Islet of Langerhans (tissue), 1 donor: ENCODE data around the gene MXRA8.

ENCODE experiments used
- FAIRE-seq: peaks from one replicate; lab custom pipeline; 2011; peaks lifted over from hg19 to GRCh38; lab: Jason Lieb, UNC

Gene MXRA8

DNA sequence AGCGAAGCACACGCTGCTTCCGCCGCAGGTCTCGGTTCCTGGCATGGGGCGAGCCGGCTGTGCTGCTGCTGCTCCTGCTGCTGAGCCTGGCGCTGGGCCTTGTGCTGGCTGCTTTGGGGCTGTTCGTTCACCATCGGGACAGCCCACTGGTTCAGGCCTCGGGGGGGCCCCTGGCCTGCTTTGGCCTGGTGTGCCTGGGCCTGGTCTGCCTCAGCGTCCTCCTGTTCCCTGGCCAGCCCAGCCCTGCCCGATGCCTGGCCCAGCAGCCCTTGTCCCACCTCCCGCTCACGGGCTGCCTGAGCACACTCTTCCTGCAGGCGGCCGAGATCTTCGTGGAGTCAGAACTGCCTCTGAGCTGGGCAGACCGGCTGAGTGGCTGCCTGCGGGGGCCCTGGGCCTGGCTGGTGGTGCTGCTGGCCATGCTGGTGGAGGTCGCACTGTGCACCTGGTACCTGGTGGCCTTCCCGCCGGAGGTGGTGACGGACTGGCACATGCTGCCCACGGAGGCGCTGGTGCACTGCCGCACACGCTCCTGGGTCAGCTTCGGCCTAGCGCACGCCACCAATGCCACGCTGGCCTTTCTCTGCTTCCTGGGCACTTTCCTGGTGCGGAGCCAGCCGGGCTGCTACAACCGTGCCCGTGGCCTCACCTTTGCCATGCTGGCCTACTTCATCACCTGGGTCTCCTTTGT, 24.7 kb downstream of the MXRA8 start:
- no peak for FAIRE-seq

DNA sequence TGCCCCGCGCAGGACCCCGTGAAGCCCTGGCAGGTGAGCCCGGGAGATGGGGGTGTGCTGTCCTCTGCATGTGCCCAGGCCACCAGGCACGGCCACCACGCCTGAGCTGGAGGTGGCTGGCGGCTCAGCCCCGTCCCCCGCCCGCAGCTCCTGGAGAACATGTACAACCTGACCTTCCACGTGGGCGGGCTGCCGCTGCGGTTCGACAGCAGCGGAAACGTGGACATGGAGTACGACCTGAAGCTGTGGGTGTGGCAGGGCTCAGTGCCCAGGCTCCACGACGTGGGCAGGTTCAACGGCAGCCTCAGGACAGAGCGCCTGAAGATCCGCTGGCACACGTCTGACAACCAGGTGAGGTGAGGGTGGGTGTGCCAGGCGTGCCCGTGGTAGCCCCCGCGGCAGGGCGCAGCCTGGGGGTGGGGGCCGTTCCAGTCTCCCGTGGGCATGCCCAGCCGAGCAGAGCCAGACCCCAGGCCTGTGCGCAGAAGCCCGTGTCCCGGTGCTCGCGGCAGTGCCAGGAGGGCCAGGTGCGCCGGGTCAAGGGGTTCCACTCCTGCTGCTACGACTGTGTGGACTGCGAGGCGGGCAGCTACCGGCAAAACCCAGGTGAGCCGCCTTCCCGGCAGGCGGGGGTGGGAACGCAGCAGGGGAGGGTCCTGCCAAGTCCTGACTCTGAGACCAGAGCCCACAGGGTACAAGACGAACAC, 25.4 kb downstream of the MXRA8 start:
- no peak for FAIRE-seq

DNA sequence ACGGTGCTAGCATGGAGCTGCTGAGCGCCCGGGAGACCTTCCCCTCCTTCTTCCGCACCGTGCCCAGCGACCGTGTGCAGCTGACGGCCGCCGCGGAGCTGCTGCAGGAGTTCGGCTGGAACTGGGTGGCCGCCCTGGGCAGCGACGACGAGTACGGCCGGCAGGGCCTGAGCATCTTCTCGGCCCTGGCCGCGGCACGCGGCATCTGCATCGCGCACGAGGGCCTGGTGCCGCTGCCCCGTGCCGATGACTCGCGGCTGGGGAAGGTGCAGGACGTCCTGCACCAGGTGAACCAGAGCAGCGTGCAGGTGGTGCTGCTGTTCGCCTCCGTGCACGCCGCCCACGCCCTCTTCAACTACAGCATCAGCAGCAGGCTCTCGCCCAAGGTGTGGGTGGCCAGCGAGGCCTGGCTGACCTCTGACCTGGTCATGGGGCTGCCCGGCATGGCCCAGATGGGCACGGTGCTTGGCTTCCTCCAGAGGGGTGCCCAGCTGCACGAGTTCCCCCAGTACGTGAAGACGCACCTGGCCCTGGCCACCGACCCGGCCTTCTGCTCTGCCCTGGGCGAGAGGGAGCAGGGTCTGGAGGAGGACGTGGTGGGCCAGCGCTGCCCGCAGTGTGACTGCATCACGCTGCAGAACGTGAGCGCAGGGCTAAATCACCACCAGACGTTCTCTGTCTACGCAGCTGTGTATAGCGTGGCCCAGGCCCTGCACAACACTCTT, 26.2 kb downstream of the MXRA8 start:
- FAIRE-seq, result no peak

DNA sequence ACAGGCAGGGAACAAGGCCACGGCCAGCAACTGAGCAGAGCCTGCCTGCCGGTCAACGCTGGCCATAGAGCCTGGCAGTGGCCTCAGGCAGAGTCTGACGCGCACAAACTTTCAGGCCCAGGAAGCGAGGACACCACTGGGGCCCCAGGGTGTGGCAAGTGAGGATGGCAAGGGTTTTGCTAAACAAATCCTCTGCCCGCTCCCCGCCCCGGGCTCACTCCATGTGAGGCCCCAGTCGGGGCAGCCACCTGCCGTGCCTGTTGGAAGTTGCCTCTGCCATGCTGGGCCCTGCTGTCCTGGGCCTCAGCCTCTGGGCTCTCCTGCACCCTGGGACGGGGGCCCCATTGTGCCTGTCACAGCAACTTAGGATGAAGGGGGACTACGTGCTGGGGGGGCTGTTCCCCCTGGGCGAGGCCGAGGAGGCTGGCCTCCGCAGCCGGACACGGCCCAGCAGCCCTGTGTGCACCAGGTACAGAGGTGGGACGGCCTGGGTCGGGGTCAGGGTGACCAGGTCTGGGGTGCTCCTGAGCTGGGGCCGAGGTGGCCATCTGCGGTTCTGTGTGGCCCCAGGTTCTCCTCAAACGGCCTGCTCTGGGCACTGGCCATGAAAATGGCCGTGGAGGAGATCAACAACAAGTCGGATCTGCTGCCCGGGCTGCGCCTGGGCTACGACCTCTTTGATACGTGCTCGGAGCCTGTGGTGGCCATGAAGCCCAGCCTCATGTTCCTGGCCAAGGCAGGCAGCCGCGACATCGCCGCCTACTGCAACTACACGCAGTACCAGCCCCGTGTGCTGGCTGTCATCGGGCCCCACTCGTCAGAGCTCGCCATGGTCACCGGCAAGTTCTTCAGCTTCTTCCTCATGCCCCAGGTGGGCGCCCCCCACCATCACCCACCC, 27.0 kb downstream of the MXRA8 start, which contains the start of gene TAS1R3:
TAS1R3 (plus strand) TSS at position 213 of the 898 bp plus-strand sequence; CDS start at position 279, 66 bp downstream.
- FAIRE-seq, result no peak

DNA sequence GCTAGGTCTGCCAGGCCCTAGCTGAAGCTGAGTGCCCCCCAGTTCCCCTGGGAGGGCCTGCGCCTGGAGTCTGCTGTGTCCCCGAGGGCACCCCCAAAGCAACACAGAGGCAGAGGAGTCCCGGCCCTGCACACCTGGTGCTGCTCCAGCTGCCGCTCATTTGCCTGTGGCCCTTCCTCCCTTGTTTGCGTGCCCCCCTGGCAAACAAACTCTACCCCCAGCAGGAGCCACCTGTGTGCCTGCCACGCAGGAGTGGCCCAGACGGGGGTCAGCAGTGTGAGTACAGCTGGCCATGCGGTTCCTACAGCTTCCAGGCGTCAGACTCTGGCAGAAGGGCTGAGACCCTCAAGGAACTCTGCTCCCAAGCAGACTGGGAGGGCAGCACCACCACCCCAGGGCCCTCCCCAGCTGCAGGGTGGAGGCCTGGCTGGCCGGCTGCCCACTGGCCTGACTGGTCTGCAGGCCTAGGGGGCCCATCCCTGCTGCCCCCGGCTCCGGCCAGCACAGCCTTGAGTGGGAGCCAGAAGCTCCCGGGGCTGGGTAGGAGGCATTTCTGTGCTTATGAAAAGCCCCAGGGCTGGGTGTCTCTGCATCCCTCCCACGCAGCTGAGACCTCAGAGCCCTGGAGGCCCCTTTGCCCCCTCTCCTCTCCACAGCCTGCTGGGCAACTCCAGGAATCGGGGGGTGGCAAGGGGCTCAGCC, 27.8 kb downstream of the MXRA8 start:
- no peak for FAIRE-seq

DNA sequence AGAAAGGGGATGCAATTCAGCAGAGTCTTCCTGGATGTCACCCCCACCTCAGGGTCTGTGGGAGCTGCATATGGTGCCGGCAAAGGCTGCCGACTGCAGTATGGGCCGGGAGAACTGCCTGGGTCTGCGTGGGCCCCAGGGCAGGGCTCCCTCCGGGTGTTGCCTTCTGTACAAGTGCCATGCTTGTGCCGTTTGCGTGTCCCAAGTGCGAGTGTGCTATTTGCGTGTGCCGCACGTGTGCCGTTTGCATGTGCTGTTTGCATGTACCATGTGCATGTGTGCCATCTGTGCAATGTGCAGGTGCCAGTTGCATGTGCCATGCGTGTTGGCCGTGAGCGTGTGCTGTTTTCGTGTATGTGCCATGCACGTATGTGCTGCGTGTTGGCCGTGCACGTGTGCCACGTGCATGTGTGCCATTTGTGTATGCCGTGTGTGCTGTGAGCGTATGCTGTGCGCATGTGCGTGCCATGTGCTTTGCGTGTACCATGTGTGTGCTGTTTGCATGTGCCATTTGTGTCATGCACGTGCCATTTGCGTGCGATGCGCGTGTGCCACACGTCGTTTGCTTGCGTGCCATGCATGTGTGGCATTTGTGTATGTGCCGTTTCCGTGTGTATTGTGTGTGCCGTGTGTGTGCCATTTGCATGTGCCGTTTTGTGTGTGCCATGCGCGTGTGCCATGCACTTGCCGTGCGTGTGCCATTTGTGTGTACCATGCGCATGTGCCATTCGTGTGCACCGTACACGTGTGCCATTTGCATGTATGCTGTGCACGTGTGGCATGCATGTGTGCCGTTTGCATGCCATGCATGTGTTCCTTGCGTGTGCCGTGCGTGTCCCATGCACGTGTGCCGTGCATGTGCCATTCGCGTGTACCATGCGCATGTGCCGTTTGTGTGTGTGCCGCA, 28.8 kb downstream of the MXRA8 start:
- no peak for FAIRE-seq

DNA sequence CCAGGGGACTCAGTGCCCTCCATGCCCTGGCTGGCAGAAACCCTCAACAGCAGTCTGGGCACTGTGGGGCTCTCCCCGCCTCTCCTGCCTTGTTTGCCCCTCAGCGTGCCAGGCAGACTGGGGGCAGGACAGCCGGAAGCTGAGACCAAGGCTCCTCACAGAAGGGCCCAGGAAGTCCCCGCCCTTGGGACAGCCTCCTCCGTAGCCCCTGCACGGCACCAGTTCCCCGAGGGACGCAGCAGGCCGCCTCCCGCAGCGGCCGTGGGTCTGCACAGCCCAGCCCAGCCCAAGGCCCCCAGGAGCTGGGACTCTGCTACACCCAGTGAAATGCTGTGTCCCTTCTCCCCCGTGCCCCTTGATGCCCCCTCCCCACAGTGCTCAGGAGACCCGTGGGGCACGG, 30.1 kb downstream of the MXRA8 start:
- no peak for FAIRE-seq

DNA sequence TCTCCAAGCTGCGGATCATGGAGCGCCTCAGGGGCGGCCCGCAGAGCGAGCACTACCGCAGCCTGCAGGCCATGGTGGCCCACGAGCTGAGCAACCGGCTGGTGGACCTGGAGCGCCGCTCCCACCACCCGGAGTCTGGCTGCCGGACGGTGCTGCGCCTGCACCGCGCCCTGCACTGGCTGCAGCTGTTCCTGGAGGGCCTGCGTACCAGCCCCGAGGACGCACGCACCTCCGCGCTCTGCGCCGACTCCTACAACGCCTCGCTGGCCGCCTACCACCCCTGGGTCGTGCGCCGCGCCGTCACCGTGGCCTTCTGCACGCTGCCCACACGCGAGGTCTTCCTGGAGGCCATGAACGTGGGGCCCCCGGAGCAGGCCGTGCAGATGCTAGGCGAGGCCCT, 31.1 kb downstream of the MXRA8 start:
- FAIRE-seq, result no peak

DNA sequence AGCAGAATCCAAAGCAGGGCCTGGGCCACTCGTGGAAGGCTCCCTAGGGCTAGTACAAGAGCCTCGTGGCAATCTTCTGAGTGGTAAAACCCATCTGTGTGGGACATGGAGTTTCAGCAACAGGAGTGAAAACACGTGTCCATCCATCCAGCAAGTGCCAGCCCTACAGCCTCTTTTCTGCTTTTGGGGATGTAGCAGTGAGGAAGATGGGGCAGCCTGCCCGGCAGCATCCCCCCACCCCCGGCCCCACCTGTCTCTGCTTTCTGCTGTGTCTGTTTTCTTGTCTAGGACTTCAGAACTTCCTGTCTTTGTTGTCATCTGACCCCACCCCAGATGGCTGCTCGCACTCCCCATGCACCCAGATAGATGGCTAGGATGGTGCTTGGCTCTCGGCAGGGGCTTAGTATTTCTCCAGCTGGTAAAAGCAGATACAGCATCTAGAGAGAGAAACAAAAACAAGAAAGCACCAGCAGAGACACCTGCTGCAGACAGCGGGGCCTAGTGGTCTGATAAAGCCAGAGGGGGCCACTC, 32.2 kb downstream of the MXRA8 start:
- FAIRE-seq, result no peak

DNA sequence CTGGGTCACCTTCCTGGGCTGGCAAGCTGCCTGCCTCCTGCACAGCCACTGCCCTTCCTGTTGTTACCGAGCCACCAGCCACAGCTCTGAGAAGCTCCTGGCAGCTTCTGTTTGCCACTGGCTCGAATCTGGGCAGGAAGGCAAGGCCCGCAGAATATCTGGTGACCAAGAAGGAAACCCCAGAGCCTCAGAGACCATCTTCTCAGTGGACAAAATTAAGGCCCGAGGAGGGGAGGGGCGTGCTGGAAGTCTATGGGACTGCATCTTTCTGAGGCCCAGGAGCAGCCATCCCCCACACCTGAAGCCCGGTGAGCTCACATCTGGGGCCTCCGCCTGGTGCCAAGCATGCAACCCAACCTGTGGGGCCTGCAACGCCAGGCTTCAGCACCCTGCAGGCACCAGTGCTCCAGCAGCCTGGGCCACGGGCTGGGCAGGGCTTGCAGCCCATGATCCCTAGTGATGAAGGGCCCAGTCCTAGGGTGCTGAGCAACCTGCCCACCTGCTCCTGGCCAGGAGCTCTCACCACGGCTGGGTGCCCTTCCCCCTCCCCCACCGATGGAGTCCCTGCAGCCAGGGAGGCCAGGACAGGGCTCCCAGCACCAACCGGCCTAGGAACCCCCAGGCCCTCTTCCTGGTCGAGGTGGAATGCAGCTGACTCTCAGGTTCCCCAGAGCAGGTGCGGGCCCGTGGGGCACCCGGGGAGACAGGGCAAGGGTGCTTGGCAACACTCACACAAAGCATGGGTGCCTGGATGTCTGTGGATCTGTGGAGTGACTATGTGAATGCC, 32.9 kb downstream of the MXRA8 start:
- no peak for FAIRE-seq

DNA sequence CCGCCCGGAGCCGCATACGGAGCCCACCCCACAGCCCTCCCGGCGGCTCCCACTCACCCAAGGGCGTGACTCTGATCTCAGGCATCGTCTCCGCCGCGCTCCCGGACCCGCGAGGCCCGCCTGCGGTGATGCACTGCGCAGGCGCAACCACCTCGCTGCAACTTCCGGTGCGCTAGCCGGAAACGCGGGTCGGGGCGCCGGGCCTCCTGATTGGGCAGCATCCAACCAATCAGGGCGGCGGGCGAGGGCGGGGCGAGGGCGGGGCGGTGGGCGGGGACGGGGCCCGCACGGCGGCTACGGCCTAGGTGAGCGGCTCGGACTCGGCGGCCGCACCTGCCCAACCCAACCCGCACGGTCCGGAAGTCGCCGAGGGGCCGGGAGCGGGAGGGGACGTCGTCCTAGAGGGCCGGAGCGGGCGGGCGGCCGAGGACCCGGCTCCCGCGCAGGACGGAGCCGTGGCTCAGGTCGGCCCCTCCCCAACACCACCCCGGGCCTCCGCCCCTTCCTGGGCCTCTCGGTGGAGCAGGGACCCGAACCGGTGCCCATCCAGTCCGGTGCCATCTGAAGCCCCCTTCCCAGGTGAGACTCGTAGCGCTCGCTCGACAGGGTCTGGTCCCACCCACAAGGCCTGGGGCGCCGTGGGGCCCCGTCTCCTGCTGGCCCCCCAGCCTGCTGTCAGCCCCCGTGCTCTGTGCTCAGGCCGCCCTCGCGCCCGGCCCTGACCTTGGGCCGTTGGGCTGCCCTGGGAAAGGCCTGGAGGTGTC, 33.6 kb downstream of the MXRA8 start, which contains the start of the genes CPTP and INTS11:
CPTP (plus strand) TSS at position 279 of the 764 bp plus-strand sequence. CDS start 2,109 bp downstream, outside the sequence.
INTS11 (minus strand) TSS at position 137 of the 764 bp plus-strand sequence; CDS start at position 85, 52 bp downstream.
- no peak for FAIRE-seq

DNA sequence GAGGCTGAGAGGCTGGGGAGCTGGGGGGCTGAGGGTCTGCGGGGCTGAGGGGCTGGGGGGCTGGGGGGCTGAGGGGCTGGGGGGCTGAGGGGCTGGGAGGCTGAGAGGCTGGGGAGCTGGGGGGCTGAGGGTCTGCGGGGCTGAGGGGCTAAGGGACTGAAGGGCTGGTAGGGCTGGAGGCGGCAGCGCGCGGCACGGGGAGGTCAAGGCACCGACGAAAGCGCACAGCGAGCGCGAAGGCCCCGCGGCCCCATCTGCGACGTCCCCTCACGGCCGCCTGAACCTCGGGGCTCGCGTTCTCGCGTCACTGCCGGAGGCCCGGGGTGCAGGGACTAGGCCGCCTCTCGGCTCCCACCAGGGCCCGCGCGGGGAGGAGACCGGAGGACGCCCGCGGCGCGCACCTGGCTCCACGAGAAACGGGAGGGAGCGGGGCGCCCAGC, 34.3 kb downstream of the MXRA8 start:
- no peak for FAIRE-seq

DNA sequence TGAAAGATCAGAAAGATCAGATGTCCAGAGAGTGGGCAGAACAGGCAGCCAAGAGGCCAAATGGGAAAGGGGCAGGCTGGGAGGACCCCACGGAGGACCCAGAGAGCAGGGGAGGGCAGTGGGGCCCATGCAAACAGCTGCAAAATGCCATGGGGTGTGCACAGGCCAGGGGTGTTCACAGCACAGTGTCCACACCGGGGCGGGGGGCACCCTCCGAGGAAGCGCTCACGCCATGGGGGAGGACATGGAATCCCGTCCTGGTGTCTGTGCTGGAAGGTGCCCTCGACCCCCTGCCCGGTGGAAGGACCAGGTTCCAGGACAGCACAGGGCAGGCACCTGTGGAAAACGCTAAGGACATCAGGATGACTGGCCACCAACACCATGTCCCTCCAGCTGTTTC, 35.4 kb downstream of the MXRA8 start:
- FAIRE-seq, result no peak

DNA sequence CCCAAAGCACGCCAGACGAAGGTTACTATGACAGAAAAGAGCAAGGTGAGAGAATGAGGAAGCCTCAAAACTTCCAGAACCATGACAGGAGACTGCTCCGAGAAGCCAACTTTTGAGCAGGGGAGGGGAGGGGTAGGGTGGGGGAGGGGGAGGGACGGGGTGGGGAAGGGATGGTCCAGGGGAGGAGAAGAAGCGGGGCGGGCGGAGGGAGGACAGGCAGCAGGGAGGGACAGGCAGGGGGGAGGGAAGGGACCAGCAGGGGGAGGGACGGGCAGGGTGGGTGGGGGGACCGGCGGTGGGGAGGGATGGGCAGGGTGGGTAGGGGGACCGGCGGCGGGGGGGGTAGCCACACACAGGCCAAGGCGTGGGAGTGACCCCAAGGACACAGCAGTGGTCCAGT, 35.9 kb downstream of the MXRA8 start:
- no peak for FAIRE-seq

DNA sequence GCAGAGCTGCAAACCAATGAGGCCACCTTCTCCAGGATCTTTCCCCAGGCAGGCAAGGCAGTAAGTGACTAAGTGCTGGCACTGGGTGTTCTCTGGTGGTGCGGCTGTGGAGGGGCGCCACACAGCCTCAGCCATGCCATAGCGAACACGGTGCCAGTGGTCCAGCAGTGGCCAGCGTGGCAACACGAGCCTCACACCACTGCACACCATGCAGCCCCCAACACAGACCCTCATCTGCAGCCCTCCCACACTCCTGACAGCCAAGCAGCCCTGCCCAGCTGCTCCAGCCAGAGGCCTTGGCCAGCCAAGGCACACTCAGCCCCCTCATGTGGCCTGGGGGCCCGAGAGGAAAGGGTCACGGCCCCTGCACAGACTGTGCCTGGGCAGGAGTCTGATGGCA, 36.9 kb downstream of the MXRA8 start:
- FAIRE-seq, result no peak

DNA sequence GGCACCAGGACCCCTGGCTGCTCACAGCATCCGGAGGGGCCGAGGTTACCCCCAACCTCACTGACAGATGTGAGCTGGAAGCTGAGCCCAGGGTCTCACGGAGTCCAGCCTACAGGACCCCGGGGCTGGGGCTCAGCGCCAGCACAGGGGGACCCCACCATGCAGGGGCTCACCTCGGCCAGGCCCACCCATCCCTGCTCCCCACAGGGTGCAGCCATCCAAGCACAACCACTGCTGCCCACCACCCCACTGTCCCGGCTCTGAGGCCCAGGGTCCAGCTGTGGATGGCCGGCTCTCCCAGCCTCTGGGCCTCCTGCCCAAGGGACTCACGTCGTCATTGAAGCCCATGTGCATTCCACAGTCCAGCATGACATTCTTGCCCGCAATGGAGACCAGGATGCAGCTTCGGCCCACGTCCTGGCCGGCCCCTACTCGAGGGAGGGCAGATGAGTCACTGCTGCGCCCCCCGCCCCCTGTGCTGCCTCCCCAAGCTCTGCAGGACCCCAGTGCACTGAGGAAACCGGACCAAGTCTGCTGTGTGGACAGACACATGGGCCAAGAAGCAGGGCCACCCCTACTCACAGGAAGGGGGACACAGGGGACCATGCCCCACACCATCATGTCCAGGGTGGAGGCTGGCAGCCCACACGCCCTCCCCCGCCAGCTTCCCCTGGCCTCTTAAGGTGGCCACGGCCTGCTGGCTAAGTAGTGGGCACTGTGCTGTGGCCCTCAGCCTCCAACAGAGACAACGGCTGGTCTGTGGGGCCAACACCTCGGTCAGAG, 37.5 kb downstream of the MXRA8 start:
- FAIRE-seq, result no peak

DNA sequence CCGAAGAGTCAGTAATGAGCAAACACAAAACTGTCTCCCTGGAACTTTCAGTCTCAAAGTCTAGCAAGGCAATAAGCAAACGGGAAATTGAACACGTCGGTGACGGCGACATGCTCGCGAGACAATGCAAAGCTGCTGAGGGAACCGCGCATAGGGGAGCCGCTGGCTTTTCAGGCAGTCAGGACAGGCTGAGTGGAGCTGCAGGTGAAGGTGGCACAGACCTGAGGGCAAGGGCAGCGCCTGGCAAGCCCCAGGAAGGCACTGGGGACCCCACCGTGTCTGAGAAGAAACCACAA, 38.8 kb downstream of the MXRA8 start:
- FAIRE-seq, result no peak
